HepG2 (cell line): Measurements from ENCODE around the gene SELENOT. TPM values are rescaled to one million over a fixed set of nuclear protein-coding genes. Genes with fewer than 3 reads are reported as not detected.

Experiments used
- ARHGAP35 ChIP-seq: sonication (generic); formaldehyde crosslinking; IDR thresholded peaks from 2 replicates; pipeline ENCODE4 v1.9.0; 2022; ENCODE audit warnings: mild to moderate bottlenecking, inconsistent platforms, moderate library complexity, missing genetic modification reagents, borderline replicate concordance
- ELF4 ChIP-seq: sonication (generic); formaldehyde crosslinking; IDR thresholded peaks from 2 replicates; pipeline ENCODE4 v1.5.0; 2020; ENCODE audit warnings: missing genetic modification reagents, mild to moderate bottlenecking, moderate library complexity, borderline replicate concordance
- HIC2 ChIP-seq: sonication (generic); formaldehyde crosslinking; IDR thresholded peaks from 2 replicates; pipeline ENCODE4 v1.9.0; 2022; ENCODE audit warnings: low read depth, missing genetic modification reagents
- HNRNPK ChIP-seq: fragments of 200-400 bp; formaldehyde crosslinking; IDR thresholded peaks from 2 replicates; pipeline ENCODE4 v1.6.1; 2018; ENCODE audit warnings: low read length, low read depth, moderate library complexity, mild to moderate bottlenecking; ENCODE audit not compliant: poor library complexity, severe bottlenecking
- NRL ChIP-seq: sonication (generic); formaldehyde crosslinking; IDR thresholded peaks from 2 replicates; pipeline ENCODE4 v1.5.0; 2020; ENCODE audit warnings: missing genetic modification reagents, mild to moderate bottlenecking, moderate library complexity, borderline replicate concordance
- PCBP2 ChIP-seq: fragments of 200-400 bp; formaldehyde crosslinking; optimal IDR thresholded peaks from 2 replicates; pipeline ENCODE3; 2018; ENCODE audit warnings: low read length, low read depth; ENCODE audit not compliant: poor library complexity, severe bottlenecking
- PHF8 ChIP-seq: sonication (generic); formaldehyde crosslinking; IDR thresholded peaks from 2 replicates; pipeline ENCODE4 v1.5.0; 2020; ENCODE audit warnings: missing genetic modification reagents
- RFXAP ChIP-seq: sonication (generic); formaldehyde crosslinking; IDR thresholded peaks from 2 replicates; pipeline ENCODE4 v1.4.0; 2020; ENCODE audit warnings: missing genetic modification reagents, borderline replicate concordance
- RXRB ChIP-seq: IDR thresholded peaks from 2 replicates; pipeline ENCODE4 v1.6.1; 2016; ENCODE audit warnings: borderline replicate concordance, missing genetic modification reagents, missing compliant biosample characterization
- WIZ ChIP-seq: sonication (generic); formaldehyde crosslinking; IDR thresholded peaks from 2 replicates; pipeline ENCODE4 v1.5.1; 2020; ENCODE audit warnings: mild to moderate bottlenecking, missing genetic modification reagents
- ZBTB7A ChIP-seq: sonication (generic); formaldehyde crosslinking; IDR thresholded peaks from 2 replicates; pipeline ENCODE4 v1.8.0; 2022; ENCODE audit warnings: mild to moderate bottlenecking, missing genetic modification reagents
- ZNF253 ChIP-seq: sonication (generic); formaldehyde crosslinking; IDR thresholded peaks from 2 replicates; pipeline ENCODE4 v1.8.0; 2022; ENCODE audit warnings: mild to moderate bottlenecking, missing genetic modification reagents, borderline replicate concordance
- ZNF468 ChIP-seq: sonication (generic); formaldehyde crosslinking; IDR thresholded peaks from 2 replicates; pipeline ENCODE4 v1.8.0; 2022; ENCODE audit warnings: mild to moderate bottlenecking, moderate library complexity, missing genetic modification reagents
- ZNF530 ChIP-seq: sonication (generic); formaldehyde crosslinking; IDR thresholded peaks from 2 replicates; pipeline ENCODE4 v1.5.0; 2020; ENCODE audit warnings: low read depth, mild to moderate bottlenecking, missing genetic modification reagents
- ZNF747 ChIP-seq: sonication (generic); formaldehyde crosslinking; IDR thresholded peaks from 2 replicates; pipeline ENCODE4 v1.8.1; 2023; ENCODE audit warnings: missing genetic modification reagents, mild to moderate bottlenecking, borderline replicate concordance
- ZNF776 ChIP-seq: sonication (generic); formaldehyde crosslinking; IDR thresholded peaks from 2 replicates; pipeline ENCODE4 v1.4.0; 2020; ENCODE audit warnings: mild to moderate bottlenecking, missing genetic modification reagents
- polyA plus RNA-seq, 8 experiments: library from polyadenylated mRNA; depleted of rRNA in 3 of 8; stranded (reverse) in 7 of 8; unstranded in 1 of 8; fragments of >200 nt; fragmentation: Illumina TruSeq in 4 of 8; extraction: Trizol in 4 of 8; gene quantifications; 2 replicates each; pipeline versions ENCODE4 v1.2.1 to v1.2.3, GENCODE V29; 2011 to 2016; ENCODE audit warnings: low read depth in 4 of 8, missing spikeins in 1 of 8, mixed read lengths in 1 of 8; ENCODE audit not compliant: insufficient read depth in 1 of 8
- total RNA-seq, 5 experiments: library from RNA; depleted of rRNA; stranded (reverse); fragments of >200 nt; fragmentation: Illumina TruSeq; extraction: Trizol; gene quantifications; 2 replicates each; pipeline ENCODE4 v1.2.3, GENCODE V29; 2016; ENCODE audit warnings: low read depth in 1 of 5
- TF ChIP-seq, protein P1 (sequence below): sonication (generic); formaldehyde crosslinking; IDR thresholded peaks from 2 replicates; pipeline ENCODE4 v1.5.1; 2020; ENCODE audit warnings: missing genetic modification reagents, mild to moderate bottlenecking, borderline replicate concordance
- TF ChIP-seq, protein P2 (sequence below): IDR thresholded peaks from 2 replicates; pipeline ENCODE4 v1.6.1; 2016
- TF ChIP-seq, protein P3 (sequence below): sonication (generic); formaldehyde crosslinking; IDR thresholded peaks from 2 replicates; pipeline ENCODE4 v1.4.0; 2020; ENCODE audit warnings: missing genetic modification reagents, borderline replicate concordance

SELENOT gene
- total and polyA plus RNA-seq, 2 of the 13 experiments (the other 11 are each of a cell fraction or from before 2014, with no cell fraction given) = 122 to 273 TPM

DNA sequence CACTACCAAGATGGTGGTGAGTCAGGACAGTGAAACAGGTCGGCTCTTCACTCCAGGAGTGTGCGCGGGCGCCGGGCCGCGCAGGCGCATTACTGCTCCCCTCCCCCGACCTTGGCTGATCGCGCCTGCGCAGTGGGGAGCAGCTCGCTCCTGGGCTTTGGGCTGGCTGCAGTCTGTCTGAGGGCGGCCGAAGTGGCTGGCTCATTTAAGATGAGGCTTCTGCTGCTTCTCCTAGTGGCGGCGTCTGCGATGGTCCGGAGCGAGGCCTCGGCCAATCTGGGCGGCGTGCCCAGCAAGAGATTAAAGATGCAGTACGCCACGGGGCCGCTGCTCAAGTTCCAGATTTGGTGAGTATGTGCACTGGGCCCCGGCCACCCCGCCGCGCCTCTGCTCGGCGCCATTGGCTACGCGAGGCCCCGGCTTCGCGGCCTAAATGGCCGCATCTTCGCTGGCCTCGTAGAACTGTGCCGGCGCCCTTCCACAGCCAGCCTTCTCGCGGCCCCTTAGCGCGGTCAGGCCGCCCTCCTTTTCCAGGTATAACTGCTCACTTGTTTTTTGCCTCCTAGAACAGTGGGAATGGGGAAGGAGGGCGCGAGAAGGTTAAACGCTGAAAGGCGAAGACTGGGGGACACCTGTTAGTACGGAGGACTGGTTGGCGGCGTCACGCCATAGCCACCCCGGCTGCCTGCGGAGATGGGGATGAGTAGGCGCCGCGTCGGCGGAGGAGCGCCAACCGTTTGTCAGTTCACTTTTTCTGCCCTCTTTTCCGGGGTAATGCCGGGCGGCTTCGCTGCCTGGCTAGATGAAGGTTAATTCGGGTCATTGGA, at the start of gene SELENOT (continued):
- TF ChIP-seq, protein P1, sequence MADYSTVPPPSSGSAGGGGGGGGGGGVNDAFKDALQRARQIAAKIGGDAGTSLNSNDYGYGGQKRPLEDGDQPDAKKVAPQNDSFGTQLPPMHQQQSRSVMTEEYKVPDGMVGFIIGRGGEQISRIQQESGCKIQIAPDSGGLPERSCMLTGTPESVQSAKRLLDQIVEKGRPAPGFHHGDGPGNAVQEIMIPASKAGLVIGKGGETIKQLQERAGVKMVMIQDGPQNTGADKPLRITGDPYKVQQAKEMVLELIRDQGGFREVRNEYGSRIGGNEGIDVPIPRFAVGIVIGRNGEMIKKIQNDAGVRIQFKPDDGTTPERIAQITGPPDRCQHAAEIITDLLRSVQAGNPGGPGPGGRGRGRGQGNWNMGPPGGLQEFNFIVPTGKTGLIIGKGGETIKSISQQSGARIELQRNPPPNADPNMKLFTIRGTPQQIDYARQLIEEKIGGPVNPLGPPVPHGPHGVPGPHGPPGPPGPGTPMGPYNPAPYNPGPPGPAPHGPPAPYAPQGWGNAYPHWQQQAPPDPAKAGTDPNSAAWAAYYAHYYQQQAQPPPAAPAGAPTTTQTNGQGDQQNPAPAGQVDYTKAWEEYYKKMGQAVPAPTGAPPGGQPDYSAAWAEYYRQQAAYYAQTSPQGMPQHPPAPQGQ (CRISPR knock-in tag) = no peak
- TF ChIP-seq, protein P2, sequence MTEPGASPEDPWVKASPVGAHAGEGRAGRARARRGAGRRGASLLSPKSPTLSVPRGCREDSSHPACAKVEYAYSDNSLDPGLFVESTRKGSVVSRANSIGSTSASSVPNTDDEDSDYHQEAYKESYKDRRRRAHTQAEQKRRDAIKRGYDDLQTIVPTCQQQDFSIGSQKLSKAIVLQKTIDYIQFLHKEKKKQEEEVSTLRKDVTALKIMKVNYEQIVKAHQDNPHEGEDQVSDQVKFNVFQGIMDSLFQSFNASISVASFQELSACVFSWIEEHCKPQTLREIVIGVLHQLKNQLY (CRISPR knock-in tag) = no peak
- TF ChIP-seq ZNF530 (CRISPR knock-in tag) (no peak; the same call in 1 of the 2 replicates), ZNF776 (CRISPR knock-in tag) (peak; percentile 59; the same call in 1 of the 2 replicates), ZBTB7A (CRISPR knock-in tag) (no peak), NRL (CRISPR knock-in tag) (peak; percentile 93; the same call in 1 of the 2 replicates), RXRB (CRISPR knock-in tag) (peak; percentile 22; the same call in 1 of the 2 replicates), ZNF253 (CRISPR knock-in tag) (0 out of 2 replicates have a peak, but pooled peaks have one; percentile 32), PCBP2 (no peak), ELF4 (CRISPR knock-in tag) (no peak), PHF8 (CRISPR knock-in tag) (peak; percentile 100), HIC2 (CRISPR knock-in tag) (no peak), WIZ (CRISPR knock-in tag) (no peak), ARHGAP35 (CRISPR knock-in tag) (peak; percentile 33; the same call in 1 of the 2 replicates), HNRNPK (peak; percentile 16), RFXAP (CRISPR knock-in tag) (peak; percentile 69), ZNF747 (CRISPR knock-in tag) (peak; percentile 68; the same call in 1 of the 2 replicates), ZNF468 (no peak)
- TF ChIP-seq, protein P3, sequence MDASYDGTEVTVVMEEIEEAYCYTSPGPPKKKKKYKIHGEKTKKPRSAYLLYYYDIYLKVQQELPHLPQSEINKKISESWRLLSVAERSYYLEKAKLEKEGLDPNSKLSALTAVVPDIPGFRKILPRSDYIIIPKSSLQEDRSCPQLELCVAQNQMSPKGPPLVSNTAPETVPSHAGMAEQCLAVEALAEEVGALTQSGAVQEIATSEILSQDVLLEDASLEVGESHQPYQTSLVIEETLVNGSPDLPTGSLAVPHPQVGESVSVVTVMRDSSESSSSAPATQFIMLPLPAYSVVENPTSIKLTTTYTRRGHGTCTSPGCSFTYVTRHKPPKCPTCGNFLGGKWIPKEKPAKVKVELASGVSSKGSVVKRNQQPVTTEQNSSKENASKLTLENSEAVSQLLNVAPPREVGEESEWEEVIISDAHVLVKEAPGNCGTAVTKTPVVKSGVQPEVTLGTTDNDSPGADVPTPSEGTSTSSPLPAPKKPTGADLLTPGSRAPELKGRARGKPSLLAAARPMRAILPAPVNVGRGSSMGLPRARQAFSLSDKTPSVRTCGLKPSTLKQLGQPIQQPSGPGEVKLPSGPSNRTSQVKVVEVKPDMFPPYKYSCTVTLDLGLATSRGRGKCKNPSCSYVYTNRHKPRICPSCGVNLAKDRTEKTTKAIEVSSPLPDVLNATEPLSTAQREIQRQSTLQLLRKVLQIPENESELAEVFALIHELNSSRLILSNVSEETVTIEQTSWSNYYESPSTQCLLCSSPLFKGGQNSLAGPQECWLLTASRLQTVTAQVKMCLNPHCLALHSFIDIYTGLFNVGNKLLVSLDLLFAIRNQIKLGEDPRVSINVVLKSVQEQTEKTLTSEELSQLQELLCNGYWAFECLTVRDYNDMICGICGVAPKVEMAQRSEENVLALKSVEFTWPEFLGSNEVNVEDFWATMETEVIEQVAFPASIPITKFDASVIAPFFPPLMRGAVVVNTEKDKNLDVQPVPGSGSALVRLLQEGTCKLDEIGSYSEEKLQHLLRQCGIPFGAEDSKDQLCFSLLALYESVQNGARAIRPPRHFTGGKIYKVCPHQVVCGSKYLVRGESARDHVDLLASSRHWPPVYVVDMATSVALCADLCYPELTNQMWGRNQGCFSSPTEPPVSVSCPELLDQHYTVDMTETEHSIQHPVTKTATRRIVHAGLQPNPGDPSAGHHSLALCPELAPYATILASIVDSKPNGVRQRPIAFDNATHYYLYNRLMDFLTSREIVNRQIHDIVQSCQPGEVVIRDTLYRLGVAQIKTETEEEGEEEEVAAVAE (CRISPR knock-in tag) = peak; percentile 60; the same call in 1 of the 2 replicates
